Endodermal cell (in vitro differentiated cells): ENCODE results near the gene PCDHA5. TPM values are rescaled to one million over a fixed set of nuclear protein-coding genes. Genes with fewer than 3 reads are reported as not detected.
"Not testable (repeated sequence)": the region's sequence is repeated elsewhere in the genome, so short reads cannot be mapped to it uniquely, and the experiment has no call there.

ENCODE experiments used
- DNase-seq: peaks from one replicate; pipeline ENCODE4 v3.0.0-alpha.2; 2017
- H3K27ac ChIP-seq: 2 replicates; pipeline ENCODE4 v1.5.1; 2013; ENCODE audit warnings: mild to moderate bottlenecking, low read depth, low read length, moderate library complexity
- H3K27me3 ChIP-seq: 2 replicates; pipeline ENCODE4 v1.6.1; 2013; ENCODE audit warnings: mild to moderate bottlenecking, low read length, moderate library complexity; ENCODE audit not compliant: insufficient read depth, control insufficient read depth, poor library complexity, severe bottlenecking
- H3K36me3 ChIP-seq: 2 replicates; pipeline ENCODE4 v1.7.0; 2013; ENCODE audit warnings: mild to moderate bottlenecking, low read length, moderate library complexity; ENCODE audit not compliant: control insufficient read depth, insufficient read depth
- H3K4me1 ChIP-seq: one replicate; pipeline ENCODE4 v1.7.0; 2013; ENCODE audit warnings: low read length; ENCODE audit not compliant: control insufficient read depth, insufficient read depth
- H3K4me3 ChIP-seq: 2 replicates; pipeline ENCODE4 v1.5.1; 2013; ENCODE audit warnings: mild to moderate bottlenecking, low read length, moderate library complexity
- H3K9ac ChIP-seq: 2 replicates; pipeline ENCODE4 v1.6.1; 2013; ENCODE audit warnings: mild to moderate bottlenecking, low read length, moderate library complexity; ENCODE audit not compliant: poor library complexity, severe bottlenecking; ENCODE audit errors: extremely low read depth
- H3K9me3 ChIP-seq: 2 replicates; pipeline ENCODE4 v1.6.1; 2013; ENCODE audit warnings: mild to moderate bottlenecking, low read length, moderate library complexity; ENCODE audit not compliant: control insufficient read depth
- H3K27ac Mint-ChIP-seq: 2 replicates; pipeline ENCODE4 v1.8.0; 2020; ENCODE audit warnings: mixed read lengths
- H3K27me3 Mint-ChIP-seq: 2 replicates; pipeline ENCODE4 v1.8.0; 2021; ENCODE audit warnings: mild to moderate bottlenecking, mixed read lengths; ENCODE audit not compliant: insufficient read depth
- H3K36me3 Mint-ChIP-seq: 2 replicates; pipeline ENCODE4 v1.8.0; 2020; ENCODE audit warnings: low read depth, mixed read lengths
- H3K4me1 Mint-ChIP-seq: 2 replicates; pipeline ENCODE4 v1.8.0; 2020; ENCODE audit warnings: mixed read lengths
- H3K4me3 Mint-ChIP-seq: 2 replicates; pipeline ENCODE4 v1.8.0; 2020; ENCODE audit warnings: mild to moderate bottlenecking, moderate library complexity, mixed read lengths
- H3K9me3 Mint-ChIP-seq: 2 replicates; pipeline ENCODE4 v1.8.0; 2020; ENCODE audit warnings: mild to moderate bottlenecking, mixed read lengths
- WGBS, 2 experiments: methylation state at CpG; one replicate each; pipeline versions ENCODE4 v1.1.5 to v1.1.7; 2013; ENCODE audit warnings: missing lambda C conversion rate in 2 of 2, mixed read lengths in 1 of 2; ENCODE audit not compliant: insufficient coverage in 1 of 2, insufficient read length in 1 of 2; 5-methylcytosine and 5-hydroxymethylcytosine counted together
- total RNA-seq, 2 donors: library from RNA; stranded (reverse); fragmentation: NEBNext Ultra II Directional in 1 of 2; extraction: Animal tissue kit (Norgen Biotek cat#: 25700) in 1 of 2; gene quantifications; 2 replicates in 1 of 2; 3 replicates in 1 of 2; pipeline ENCODE4 v1.2.1, GENCODE V29; 2021
- TF ChIP-seq, protein P1 (sequence below): fragments of 200-600 bp; sonication (generic); conservative IDR thresholded peaks from 2 replicates; pipeline ENCODE4 v1.5.0; 2021; ENCODE audit warnings: antibody characterized with exemption, mild to moderate bottlenecking

PCDHA5 gene
- total RNA-seq, 2 donors from 2014 or later, result 1.8 to 1.9 TPM

- H3K4me1 Mint-ChIP-seq, result not testable (repeated sequence)
Observed at GRCh38 chr5:140848139-140849102, 27.0 kb downstream of the PCDHA5 start, which contains the start of gene PCDHA9. Gene PCDHA9, plus strand, starts transcription at chr5:140848382. Its CDS starts 114 bp downstream, at chr5:140848496.

DNA sequence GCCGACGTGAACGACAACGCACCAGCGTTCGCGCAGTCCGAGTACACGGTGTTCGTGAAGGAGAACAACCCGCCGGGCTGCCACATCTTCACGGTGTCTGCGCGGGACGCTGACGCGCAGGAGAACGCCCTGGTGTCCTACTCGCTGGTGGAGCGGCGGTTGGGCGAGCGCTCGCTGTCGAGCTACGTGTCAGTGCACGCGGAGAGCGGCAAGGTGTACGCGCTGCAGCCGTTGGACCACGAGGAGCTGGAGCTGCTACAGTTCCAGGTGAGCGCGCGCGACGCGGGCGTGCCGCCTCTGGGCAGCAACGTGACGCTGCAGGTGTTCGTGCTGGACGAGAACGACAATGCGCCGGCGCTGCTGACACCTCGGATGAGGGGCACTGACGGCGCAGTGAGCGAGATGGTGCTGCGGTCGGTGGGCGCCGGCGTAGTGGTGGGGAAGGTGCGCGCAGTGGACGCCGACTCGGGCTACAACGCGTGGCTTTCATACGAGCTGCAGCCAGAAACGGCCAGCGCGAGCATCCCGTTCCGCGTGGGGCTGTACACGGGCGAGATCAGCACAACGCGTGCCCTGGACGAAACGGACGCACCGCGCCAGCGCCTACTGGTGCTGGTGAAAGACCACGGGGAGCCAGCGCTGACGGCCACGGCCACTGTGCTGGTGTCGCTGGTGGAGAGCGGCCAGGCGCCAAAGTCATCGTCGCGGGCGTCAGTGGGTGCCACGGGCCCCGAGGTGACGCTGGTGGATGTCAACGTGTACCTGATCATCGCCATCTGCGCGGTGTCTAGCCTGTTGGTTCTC is 28.6 kb downstream of the PCDHA5 start:
- not testable (repeated sequence) for H3K9me3 ChIP-seq, H3K9me3 Mint-ChIP-seq, H3K4me3 ChIP-seq, H3K27me3 ChIP-seq, H3K36me3 Mint-ChIP-seq, H3K4me1 ChIP-seq, H3K27ac Mint-ChIP-seq, DNase-seq, H3K4me1 Mint-ChIP-seq, H3K9ac ChIP-seq, H3K4me3 Mint-ChIP-seq, H3K27ac ChIP-seq, H3K36me3 ChIP-seq, H3K27me3 Mint-ChIP-seq
- 96 to 99% methylated on average over 88 to 101 of the region's 101 CpGs for WGBS, 2 experiments

More at GRCh38 chr5:140848139-140849102, 27.0 kb downstream of the PCDHA5 start, which contains the start of gene PCDHA9:
- not testable (repeated sequence) for H3K9me3 Mint-ChIP-seq, H3K4me3 ChIP-seq, H3K27ac ChIP-seq, H3K27me3 ChIP-seq, H3K9me3 ChIP-seq, H3K4me1 ChIP-seq, H3K36me3 Mint-ChIP-seq, H3K36me3 ChIP-seq, H3K27me3 Mint-ChIP-seq, H3K9ac ChIP-seq
- TF ChIP-seq, protein P1, sequence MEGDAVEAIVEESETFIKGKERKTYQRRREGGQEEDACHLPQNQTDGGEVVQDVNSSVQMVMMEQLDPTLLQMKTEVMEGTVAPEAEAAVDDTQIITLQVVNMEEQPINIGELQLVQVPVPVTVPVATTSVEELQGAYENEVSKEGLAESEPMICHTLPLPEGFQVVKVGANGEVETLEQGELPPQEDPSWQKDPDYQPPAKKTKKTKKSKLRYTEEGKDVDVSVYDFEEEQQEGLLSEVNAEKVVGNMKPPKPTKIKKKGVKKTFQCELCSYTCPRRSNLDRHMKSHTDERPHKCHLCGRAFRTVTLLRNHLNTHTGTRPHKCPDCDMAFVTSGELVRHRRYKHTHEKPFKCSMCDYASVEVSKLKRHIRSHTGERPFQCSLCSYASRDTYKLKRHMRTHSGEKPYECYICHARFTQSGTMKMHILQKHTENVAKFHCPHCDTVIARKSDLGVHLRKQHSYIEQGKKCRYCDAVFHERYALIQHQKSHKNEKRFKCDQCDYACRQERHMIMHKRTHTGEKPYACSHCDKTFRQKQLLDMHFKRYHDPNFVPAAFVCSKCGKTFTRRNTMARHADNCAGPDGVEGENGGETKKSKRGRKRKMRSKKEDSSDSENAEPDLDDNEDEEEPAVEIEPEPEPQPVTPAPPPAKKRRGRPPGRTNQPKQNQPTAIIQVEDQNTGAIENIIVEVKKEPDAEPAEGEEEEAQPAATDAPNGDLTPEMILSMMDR, result peak; percentile 63
- WGBS, 2 experiments, result 91 to 93% methylated on average over 15 to 36 of the region's 48 CpGs
- Mint-ChIP-seq H3K4me3 (peak within 1 kb of the TSS; percentile 76), H3K27ac (peak within 1 kb of the TSS; percentile 79)
- peak; percentile 52 for DNase-seq

GRCh38 chr5:140855772-140856674 is 34.6 kb downstream of the PCDHA5 start, which contains the start of gene PCDHA10:
Gene PCDHA10, plus strand, starts transcription at chr5:140855897. Its CDS starts 152 bp downstream, at chr5:140856049.
- peak; percentile 82 for DNase-seq
- H3K27ac ChIP-seq, result no peak within 1 kb of the TSS
- Mint-ChIP-seq H3K4me3 (peak within 1 kb of the TSS; percentile 96), H3K36me3 (peaks cover 28% of the 10 kb centered on the region), H3K9me3 (peaks cover 23% of the 10 kb centered on the region), H3K4me1 (peaks cover 6% of the 10 kb centered on the region), H3K27ac (peak within 1 kb of the TSS; percentile 98), H3K27me3 (no peaks in the 10 kb centered on the region)
- H3K27me3 ChIP-seq, result no peaks in the 10 kb centered on the region
- no peaks in the 10 kb centered on the region for H3K36me3 ChIP-seq
- H3K4me1 ChIP-seq, result no peaks in the 10 kb centered on the region
- no peak within 1 kb of the TSS for H3K4me3 ChIP-seq
- H3K9me3 ChIP-seq, result peaks cover 5% of the 10 kb centered on the region
- no peak within 1 kb of the TSS for H3K9ac ChIP-seq
- TF ChIP-seq, protein P1, result peak; percentile 80
- WGBS, 2 experiments, result 90 to 91% methylated on average over 27 to 44 of the region's 44 CpGs
